ENCODE data around the gene HSPA2.

HSPA2 gene

DNA sequence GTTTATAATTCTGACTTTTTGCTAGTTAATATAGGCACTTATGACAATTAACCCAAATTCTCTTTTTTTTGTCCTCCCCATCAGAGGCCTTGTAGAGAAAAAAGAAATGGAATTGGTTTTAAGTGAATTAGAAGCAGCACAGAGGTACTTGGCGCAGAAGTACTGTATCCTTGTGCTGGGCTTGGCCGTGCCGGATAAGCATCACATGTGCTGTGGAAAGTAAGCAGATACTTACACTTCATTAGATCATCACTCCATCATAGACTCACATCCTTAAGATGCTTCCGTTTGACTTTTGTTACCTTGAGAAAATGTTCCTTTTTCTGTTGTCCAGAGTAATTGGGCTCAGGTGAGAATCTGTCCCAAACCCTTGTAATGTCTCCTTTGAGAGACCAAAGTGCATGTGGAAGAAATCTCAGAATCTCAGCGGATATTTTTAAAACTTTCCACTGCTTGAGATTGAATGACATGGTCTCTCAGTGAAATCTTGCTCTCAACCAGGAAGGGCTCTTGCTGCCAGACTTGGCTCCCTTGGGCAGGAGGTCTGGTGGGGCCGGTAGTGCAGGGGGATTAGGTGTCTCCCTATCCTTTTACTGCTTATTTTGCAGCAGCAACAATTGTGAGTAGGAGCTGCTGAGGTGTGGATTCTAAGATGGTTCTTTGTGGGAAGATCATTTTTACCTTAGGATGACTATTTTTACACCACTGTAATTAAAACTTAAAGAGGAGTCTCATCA, 34.0 kb downstream of the HSPA2 start:
- Mint-ChIP-seq H3K27me3 (no peaks in the 10 kb centered on the region), H3K4me1 (no peaks in the 10 kb centered on the region)
- ATAC-seq (replicated peaks; ENCODE audit: extremely low read depth, poor library complexity, severe bottlenecking), result no peak

DNA sequence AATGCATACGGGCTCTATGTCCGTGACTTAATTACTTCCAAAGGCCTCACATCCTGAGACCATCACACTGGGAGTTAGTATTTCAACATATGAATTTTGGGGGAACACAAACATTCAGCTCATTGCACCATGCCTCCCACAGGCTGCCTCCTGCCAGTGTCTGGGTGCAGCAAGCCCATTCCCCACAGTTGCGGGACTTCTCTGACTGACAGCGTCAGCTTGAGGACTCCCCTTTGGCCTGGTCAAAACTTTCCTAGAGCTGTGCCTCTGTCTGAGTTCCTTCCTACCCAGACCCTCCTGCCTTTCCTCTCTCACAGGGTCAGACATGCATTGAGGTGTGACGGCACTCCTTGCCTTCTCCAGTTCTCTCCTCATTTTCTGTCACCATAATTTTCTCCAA, 36.7 kb downstream of the HSPA2 start:
- H3K36me3 Mint-ChIP-seq (ENCODE audit: insufficient read depth), result no peaks in the 10 kb centered on the region
- no peaks in the 10 kb centered on the region for H3K9me3 Mint-ChIP-seq
- H3K4me3 Mint-ChIP-seq, result no peak overlapping the region
- H3K4me1 Mint-ChIP-seq, result no peaks in the 10 kb centered on the region
- no peak for ATAC-seq (replicated peaks; ENCODE audit: extremely low read depth, poor library complexity, severe bottlenecking)
- H3K27me3 Mint-ChIP-seq, result no peaks in the 10 kb centered on the region
- H3K27ac Mint-ChIP-seq (ENCODE audit: low read depth), result no peak overlapping the region
- no peak for DNase-seq (ENCODE audit: low spot score in 2 of 2)

More for the DNA sequence above, 34.0 kb downstream of the HSPA2 start:
- DNase-seq (ENCODE audit: low spot score in 2 of 2), result no peak
- H3K27ac Mint-ChIP-seq (ENCODE audit: low read depth), result no peak overlapping the region
- no peaks in the 10 kb centered on the region for H3K36me3 Mint-ChIP-seq (ENCODE audit: insufficient read depth)
- no peaks in the 10 kb centered on the region for H3K9me3 Mint-ChIP-seq
- no peak overlapping the region for H3K4me3 Mint-ChIP-seq

DNA sequence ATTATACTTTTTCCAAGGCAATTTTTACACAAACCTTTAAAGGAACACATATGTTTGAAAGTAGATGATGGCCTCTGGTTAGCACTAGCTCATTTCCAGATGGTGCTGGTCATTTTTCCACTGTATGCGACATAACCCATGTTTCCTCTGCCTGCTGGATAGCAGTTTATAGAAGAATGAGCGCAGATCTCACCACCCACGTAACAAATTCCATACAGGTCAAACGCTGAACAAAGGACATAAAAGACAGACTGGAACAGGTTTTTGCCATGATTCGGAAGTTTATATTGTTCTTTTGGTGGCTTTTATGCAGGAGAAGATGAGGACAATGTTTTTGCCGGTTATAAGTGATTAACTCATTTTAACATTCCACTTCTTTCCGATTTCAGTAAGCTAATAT, 39.9 kb downstream of the HSPA2 start:
- Mint-ChIP-seq H3K9me3 (no peaks in the 10 kb centered on the region), H3K4me1 (no peaks in the 10 kb centered on the region), H3K27me3 (no peaks in the 10 kb centered on the region), H3K4me3 (no peak overlapping the region), H3K36me3 (ENCODE audit: insufficient read depth) (no peaks in the 10 kb centered on the region), H3K27ac (ENCODE audit: low read depth) (no peak overlapping the region)
- ATAC-seq (replicated peaks; ENCODE audit: extremely low read depth, poor library complexity, severe bottlenecking), result no peak
- DNase-seq (ENCODE audit: low spot score in 2 of 2), result no peak

DNA sequence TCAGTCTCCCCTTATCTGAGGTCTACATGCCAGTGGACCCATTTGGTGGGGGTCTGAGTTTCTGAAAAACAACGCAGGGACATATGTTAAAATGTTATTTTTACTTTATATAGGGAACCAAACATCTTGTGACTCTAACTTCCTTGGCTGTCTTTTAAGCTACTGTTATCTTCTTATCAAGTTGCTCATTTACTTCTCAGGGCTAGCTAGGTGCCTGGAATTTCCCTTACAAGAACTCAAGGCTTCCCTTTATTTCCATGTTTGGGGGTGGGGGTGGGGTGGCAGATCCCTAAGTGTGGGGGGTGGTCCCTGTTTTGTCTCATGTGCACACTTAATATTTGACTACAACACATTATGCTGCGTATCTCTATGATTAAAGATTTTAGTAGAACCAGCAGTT, 40.8 kb downstream of the HSPA2 start:
- DNase-seq (ENCODE audit: low spot score in 2 of 2), result no peak
- ATAC-seq (replicated peaks; ENCODE audit: extremely low read depth, poor library complexity, severe bottlenecking), result no peak
- no peaks in the 10 kb centered on the region for H3K36me3 Mint-ChIP-seq (ENCODE audit: insufficient read depth)
- no peaks in the 10 kb centered on the region for H3K4me1 Mint-ChIP-seq
- H3K9me3 Mint-ChIP-seq, result no peaks in the 10 kb centered on the region
- H3K27ac Mint-ChIP-seq (ENCODE audit: low read depth), result no peak overlapping the region
- no peak overlapping the region for H3K4me3 Mint-ChIP-seq
- no peaks in the 10 kb centered on the region for H3K27me3 Mint-ChIP-seq

DNA sequence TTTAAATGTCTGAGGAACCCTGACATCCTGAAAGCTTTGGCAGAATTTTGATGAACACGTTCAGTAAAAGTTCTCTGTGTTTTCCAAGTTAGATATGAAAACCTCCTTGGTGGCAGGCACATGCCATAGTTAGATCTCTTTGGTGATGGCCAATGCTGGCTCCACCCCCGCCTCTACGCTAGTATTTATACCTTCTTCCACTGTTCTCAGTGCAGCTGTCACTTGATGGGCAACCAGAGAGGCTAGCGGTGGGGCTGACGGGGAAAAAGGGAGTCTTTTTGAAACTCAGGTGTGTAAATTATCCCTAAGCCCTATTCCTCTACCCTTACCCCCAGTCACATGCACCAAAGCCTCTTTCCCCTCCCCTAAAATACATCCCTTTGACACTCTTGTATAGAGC, 41.3 kb downstream of the HSPA2 start:
- Mint-ChIP-seq H3K27me3 (no peaks in the 10 kb centered on the region), H3K9me3 (no peaks in the 10 kb centered on the region), H3K36me3 (ENCODE audit: insufficient read depth) (no peaks in the 10 kb centered on the region), H3K4me1 (no peaks in the 10 kb centered on the region), H3K27ac (ENCODE audit: low read depth) (no peak overlapping the region), H3K4me3 (no peak overlapping the region)
- no peak for DNase-seq (ENCODE audit: low spot score in 2 of 2)
- no peak for ATAC-seq (replicated peaks; ENCODE audit: extremely low read depth, poor library complexity, severe bottlenecking)

DNA sequence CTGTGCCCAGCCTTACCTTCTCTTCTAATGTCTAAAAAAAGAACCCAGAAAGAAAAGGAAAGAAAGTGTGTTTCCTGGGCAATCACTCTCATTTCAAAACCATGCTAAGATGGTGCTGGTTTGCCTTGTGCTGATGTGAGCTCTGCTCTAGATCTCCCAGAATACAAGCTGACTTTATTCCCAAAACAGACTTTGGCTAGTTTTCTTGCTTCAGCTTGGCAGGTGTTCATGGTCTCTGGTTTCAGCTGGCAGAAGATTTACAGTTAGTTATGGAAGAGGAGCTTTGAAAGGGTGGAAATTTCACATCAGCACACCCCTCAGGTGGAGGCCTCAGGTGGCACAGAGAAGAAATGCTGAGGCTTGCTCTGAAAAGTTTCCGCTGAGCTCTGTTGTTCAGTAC, 43.6 kb downstream of the HSPA2 start:
- DNase-seq (ENCODE audit: low spot score in 2 of 2), result no peak
- Mint-ChIP-seq H3K27me3 (no peaks in the 10 kb centered on the region), H3K4me1 (no peaks in the 10 kb centered on the region), H3K36me3 (ENCODE audit: insufficient read depth) (no peaks in the 10 kb centered on the region), H3K27ac (ENCODE audit: low read depth) (no peak overlapping the region), H3K9me3 (no peaks in the 10 kb centered on the region), H3K4me3 (no peak overlapping the region)
- ATAC-seq (replicated peaks; ENCODE audit: extremely low read depth, poor library complexity, severe bottlenecking), result no peak

DNA sequence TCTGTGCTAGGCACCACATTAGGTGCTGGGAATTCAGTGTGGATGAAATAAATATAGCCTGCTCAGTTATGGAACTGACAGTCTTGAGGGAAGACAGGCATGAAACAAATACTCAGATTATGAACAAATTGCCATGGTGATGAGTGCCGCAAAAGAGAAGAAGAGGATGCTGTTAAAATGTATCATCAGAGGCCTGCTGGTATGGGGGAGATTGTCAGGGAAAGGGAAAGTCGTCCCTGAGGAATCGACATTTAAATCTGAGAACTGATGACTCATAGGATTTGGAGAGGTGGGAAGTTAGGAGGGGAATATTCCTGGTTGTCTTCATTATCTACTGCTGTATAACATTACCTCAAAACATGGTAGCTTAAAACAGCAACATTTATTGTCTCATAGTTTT, 51.3 kb downstream of the HSPA2 start:
- H3K27ac Mint-ChIP-seq (ENCODE audit: low read depth), result no peak overlapping the region
- H3K4me3 Mint-ChIP-seq, result no peak overlapping the region
- DNase-seq (ENCODE audit: low spot score in 2 of 2), result no peak
- no peak for ATAC-seq (replicated peaks; ENCODE audit: extremely low read depth, poor library complexity, severe bottlenecking)
- no peaks in the 10 kb centered on the region for H3K27me3 Mint-ChIP-seq
- H3K9me3 Mint-ChIP-seq, result no peaks in the 10 kb centered on the region
- no peaks in the 10 kb centered on the region for H3K4me1 Mint-ChIP-seq
- H3K36me3 Mint-ChIP-seq (ENCODE audit: insufficient read depth), result no peaks in the 10 kb centered on the region

All from central memory CD8-positive, alpha-beta T cell (primary cell).